Tibial artery (tissue), 4 donors: ENCODE measurements around the gene LYZL4.
A peak's percentile ranks its signal among the peaks of the same experiment; 100 is the strongest.

Experiments
- DNase-seq, 2 donors: peaks; one replicate each; pipeline ENCODE4 v3.0.0-alpha.2; 2019
- H3K27ac ChIP-seq, 2 donors: fragments of 200-600 bp; sonication (generic) in 1 of 2; 1 replicate in 1 of 2; 2 replicates in 1 of 2; pipeline ENCODE4 v1.5.1; 2018 to 2019; ENCODE audit warnings: mild to moderate bottlenecking in 1 of 2
- H3K27me3 ChIP-seq, 2 donors: fragments of 200-600 bp; sonication (generic) in 1 of 2; one replicate each; pipeline versions ENCODE4 v1.5.1 to v1.6.0; 2016 to 2019
- H3K36me3 ChIP-seq, 3 donors: fragments of 200-600 bp; sonication (generic) in 2 of 3; one replicate each; pipeline ENCODE4 v1.5.1; 2016 to 2019; ENCODE audit warnings: mild to moderate bottlenecking in 2 of 3
- H3K4me1 ChIP-seq, 4 donors: fragments of 200-600 bp; sonication (generic) in 2 of 4; 1 replicate in 3 of 4; 2 replicates in 1 of 4; pipeline ENCODE4 v1.5.1; 2016 to 2019
- H3K4me3 ChIP-seq, 2 donors: fragments of 200-600 bp; sonication (generic) in 1 of 2; 1 replicate in 1 of 2; 2 replicates in 1 of 2; pipeline ENCODE4 v1.5.1; 2018 to 2019; ENCODE audit warnings: mild to moderate bottlenecking in 2 of 2
- H3K9me3 ChIP-seq, 3 donors: fragments of 200-600 bp; sonication (generic) in 1 of 3; one replicate each; pipeline ENCODE4 v1.5.1; 2016 to 2019
- CTCF ChIP-seq, 2 experiments: fragments of 200-600 bp in 1 of 2; fragments of 450-650 bp in 1 of 2; IDR thresholded peaks; one replicate each; pipeline ENCODE4 v1.5.1; 2017 to 2019; ENCODE audit warnings: antibody characterized with exemption in 2 of 2, mild to moderate bottlenecking in 1 of 2, moderate library complexity in 1 of 2
- intact Hi-C: fragments of 100-400 bp; cut with DNase I; formaldehyde crosslinking; loops from one replicate; pipeline ENCODE4 v1.15.0; 2023; ENCODE audit warnings: low total_unique reads

Gene LYZL4

GRCh38 chr3:42450567-42450966 lies 40.2 kb upstream of the LYZL4 start:
- no peak for TF ChIP-seq CTCF (IDR thresholded peaks at IDR 0.05)

DNA sequence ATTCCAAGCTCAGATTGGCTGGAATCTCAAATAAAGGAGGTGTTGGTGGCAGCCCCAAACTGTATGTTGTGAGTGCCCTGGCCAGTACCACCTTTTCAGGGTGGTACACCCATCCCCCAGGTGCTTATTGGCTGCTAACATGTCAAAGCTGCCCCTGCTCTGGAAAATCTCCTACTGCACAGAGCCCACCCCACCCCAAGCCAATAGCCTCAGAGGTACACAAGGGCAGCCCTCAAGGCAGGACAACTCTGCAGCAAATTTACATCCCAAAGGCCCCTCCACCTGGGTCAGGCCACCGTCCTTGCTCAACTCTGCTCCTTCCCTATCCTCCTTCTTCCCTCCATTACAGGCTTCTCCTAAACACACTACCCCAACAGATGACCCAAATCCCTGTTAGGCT lies 37.1 kb upstream of the LYZL4 start:
- H3K9me3 ChIP-seq: no peaks in the 10 kb centered on the region
- no peaks in the 10 kb centered on the region for H3K36me3 ChIP-seq
- peaks cover 0 to 10% of the 10 kb centered on the region in 2 donors for H3K27me3 ChIP-seq
- no peak overlapping the region for H3K27ac ChIP-seq
- no peak overlapping the region for H3K4me3 ChIP-seq
- intact Hi-C loops: no loop called here
- no peak for TF ChIP-seq CTCF (IDR thresholded peaks at IDR 0.05)
- no peak for DNase-seq
- peaks cover 0 to 17% (median 10%) of the 10 kb centered on the region in 4 donors for H3K4me1 ChIP-seq

More at GRCh38 chr3:42450567-42450966, 40.2 kb upstream of the LYZL4 start:
- no peak for DNase-seq
- Histone ChIP-seq H3K4me3 (no peak overlapping the region), H3K4me1 (peaks cover 0 to 17% (median 10%) of the 10 kb centered on the region in 4 donors), H3K27me3 (no peaks in the 10 kb centered on the region), H3K9me3 (peaks cover 0 to 8% (median 0%) of the 10 kb centered on the region in 3 donors), H3K36me3 (no peaks in the 10 kb centered on the region), H3K27ac (peak overlapping the region; percentile 58 to 72)
- intact Hi-C loops: no loop called here

DNA sequence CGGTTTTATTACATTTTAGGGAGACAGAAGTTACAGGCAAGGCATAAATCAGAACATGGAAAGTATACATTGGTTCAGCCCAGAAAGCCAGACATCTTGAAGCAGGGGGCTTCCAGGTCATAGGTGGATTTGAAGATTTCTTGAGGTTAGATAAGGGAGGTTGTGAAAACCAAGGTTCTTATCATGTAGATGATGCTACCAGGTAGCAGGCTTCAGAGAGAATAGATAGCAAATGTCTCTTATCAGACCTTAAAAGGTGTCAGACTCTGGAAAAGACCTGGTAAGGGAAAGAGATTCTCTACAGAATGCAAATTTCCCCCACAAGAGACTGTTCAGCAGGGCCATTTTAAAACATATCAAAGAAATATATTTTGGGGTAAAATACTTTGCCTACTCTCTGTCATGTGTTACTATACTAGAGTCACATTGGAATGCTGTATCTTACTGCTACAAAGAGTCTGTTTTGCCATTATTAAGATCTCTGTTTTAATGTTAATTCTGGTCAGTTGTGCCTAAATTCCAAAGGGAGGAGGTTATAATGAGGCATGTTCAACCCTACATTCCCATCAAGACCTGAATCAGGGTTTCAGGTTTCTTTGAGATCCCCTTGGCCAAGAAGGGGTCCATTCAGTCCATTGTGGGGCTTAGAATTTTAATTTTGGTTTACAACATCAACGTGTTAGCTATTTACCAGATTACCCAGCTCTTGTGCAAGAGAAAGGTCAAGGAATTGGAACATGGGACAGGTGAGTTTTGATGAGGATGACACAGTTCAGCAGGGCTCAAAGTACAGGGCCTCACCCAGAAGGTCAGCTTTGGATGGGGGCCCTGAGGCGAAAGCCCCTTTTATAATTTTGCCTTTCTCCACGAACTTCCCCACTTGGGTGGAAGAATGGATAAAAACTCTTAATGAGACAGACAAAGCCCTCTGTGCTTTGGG lies 36.0 kb upstream of the LYZL4 start:
- no peak for DNase-seq
- Histone ChIP-seq H3K27ac (no peak overlapping the region), H3K4me3 (no peak overlapping the region), H3K4me1 (peaks cover 0 to 8% (median 3%) of the 10 kb centered on the region in 4 donors), H3K27me3 (peaks cover 0 to 15% of the 10 kb centered on the region in 2 donors), H3K9me3 (no peaks in the 10 kb centered on the region), H3K36me3 (no peaks in the 10 kb centered on the region)
- no peak for TF ChIP-seq CTCF (IDR thresholded peaks at IDR 0.05)
- intact Hi-C loops: no loop called here

GRCh38 chr3:42443819-42444436 lies 33.5 kb upstream of the LYZL4 start:
- Histone ChIP-seq H3K36me3 (no peaks in the 10 kb centered on the region), H3K4me1 (no peaks in the 10 kb centered on the region), H3K4me3 (no peak overlapping the region), H3K9me3 (no peaks in the 10 kb centered on the region), H3K27me3 (peaks cover 0 to 15% of the 10 kb centered on the region in 2 donors), H3K27ac (no peak overlapping the region)
- peak; percentile 96 to 99 for TF ChIP-seq CTCF (IDR thresholded peaks at IDR 0.05)
- DNase-seq: peak; percentile 79 to 84
- intact Hi-C loops: loop anchor here (2.0 to 5.0 kb wide), 2 partner anchors 197 to 213 kb away; no protein-coding TSS in a partner anchor

DNA sequence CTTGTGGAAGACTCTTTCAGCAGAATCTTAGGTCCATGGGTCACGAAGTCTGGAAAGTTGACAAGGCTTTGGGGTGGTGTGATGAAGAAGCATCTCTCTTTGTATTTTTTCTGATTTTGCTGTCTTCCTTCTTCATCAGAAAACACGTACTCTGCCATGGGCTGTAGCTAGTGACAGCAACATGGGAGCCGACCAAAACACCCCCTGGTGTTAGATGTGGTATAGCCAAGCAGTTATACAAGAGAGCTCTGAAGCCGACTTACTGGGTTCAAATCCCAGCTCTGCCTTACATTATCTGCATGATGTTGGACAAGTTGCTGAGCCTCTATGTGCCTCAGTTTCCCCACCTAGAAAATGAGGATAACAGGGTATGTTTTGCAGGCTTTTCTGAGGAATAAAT lies 32.9 kb upstream of the LYZL4 start:
- intact Hi-C loops: loop anchor here (2.0 to 5.0 kb wide), 2 partner anchors 196 to 212 kb away; no protein-coding TSS in a partner anchor
- Histone ChIP-seq H3K9me3 (no peaks in the 10 kb centered on the region), H3K27me3 (peaks cover 0 to 15% of the 10 kb centered on the region in 2 donors), H3K36me3 (no peaks in the 10 kb centered on the region), H3K27ac (no peak overlapping the region), H3K4me3 (no peak overlapping the region), H3K4me1 (no peaks in the 10 kb centered on the region)
- TF ChIP-seq CTCF (IDR thresholded peaks at IDR 0.05): no peak
- DNase-seq: no peak
